GM12875 (cell line): ENCODE results near the gene SPATA17.
"Not testable (repeated sequence)": the region's sequence is repeated elsewhere in the genome, so short reads cannot be mapped to it uniquely, and the experiment has no call there.

Source experiments
- H3K4me3 ChIP-seq: one replicate; pipeline ENCODE4 v1.5.1; 2011; ENCODE audit warnings: low read depth, low read length, control low read depth
- CTCF ChIP-seq: IDR thresholded peaks from 2 replicates; pipeline ENCODE4 v1.5.1; 2011; ENCODE audit warnings: low read depth, mild to moderate bottlenecking, control low read depth, inconsistent platforms, low read length, moderate library complexity, borderline replicate concordance; ENCODE audit not compliant: insufficient read depth

The SPATA17 gene

GRCh38 chr1:217630711-217631591, at the start of gene SPATA17, which contains the start of gene GPATCH2:
Gene SPATA17, plus strand, starts transcription at chr1:217631344. Its CDS starts 35 bp downstream, at chr1:217631379.
Gene GPATCH2, minus strand, starts transcription at chr1:217631090. Its CDS starts 119 bp downstream, at chr1:217630971.
- peak within 1 kb of the TSS; percentile 77 for H3K4me3 ChIP-seq
- peak; percentile 10; the same call in 1 of the 2 replicates for TF ChIP-seq CTCF

- not testable (repeated sequence) for H3K4me3 ChIP-seq
Measured at GRCh38 chr1:217584286-217584811, 46.8 kb upstream of the SPATA17 start.

DNA sequence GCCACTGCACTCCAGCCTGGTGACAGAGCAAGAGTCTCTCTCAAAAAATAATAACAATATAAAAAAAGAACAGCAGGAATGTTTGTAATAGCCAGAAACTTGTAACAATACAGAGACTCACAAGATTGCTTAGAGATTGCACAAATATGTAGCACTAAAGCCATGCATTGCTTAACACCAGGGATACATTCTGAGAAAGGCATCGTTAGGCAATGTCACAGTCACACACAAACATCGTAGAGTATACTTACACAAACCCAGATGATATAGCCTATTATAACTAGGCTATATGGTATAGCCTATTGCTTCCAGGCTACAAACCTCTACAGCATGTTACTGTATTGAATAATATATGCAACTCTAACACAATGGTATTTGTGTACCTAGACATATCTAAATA, 45.6 kb upstream of the SPATA17 start:
- no peak for TF ChIP-seq CTCF

GRCh38 chr1:217586586-217586985, 44.6 kb upstream of the SPATA17 start:
- no peak for TF ChIP-seq CTCF
- H3K4me3 ChIP-seq, result no peak overlapping the region

More for the DNA sequence above, 45.6 kb upstream of the SPATA17 start:
- no peak overlapping the region for H3K4me3 ChIP-seq

GRCh38 chr1:217590598-217590997, 40.5 kb upstream of the SPATA17 start:
- no peak for TF ChIP-seq CTCF
- no peak overlapping the region for H3K4me3 ChIP-seq

DNA sequence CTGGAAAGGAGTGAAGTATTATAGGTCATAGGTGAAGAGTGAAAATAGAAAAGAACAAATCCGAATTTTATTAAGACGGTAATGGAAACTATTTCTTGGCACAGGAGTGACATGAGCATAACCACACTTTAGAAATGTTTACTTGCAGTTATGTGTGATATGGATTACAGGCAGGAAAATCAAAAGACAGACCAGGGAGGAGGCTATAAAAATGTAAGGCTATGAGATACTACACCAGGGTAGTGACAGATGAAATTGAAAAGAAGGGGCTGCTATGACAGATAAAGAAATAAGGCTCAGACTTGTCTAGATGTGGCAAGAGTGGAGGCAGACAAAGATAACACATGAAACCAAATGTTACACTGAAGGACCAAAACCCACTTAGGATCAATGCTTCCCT, 32.0 kb upstream of the SPATA17 start:
- no peak for TF ChIP-seq CTCF

GRCh38 chr1:217602380-217602779, 28.8 kb upstream of the SPATA17 start:
- no peak overlapping the region for H3K4me3 ChIP-seq
- no peak for TF ChIP-seq CTCF

More for the DNA sequence above, 32.0 kb upstream of the SPATA17 start:
- no peak overlapping the region for H3K4me3 ChIP-seq
